Mammary epithelial cell (primary cell): Measurements from ENCODE around the gene ATP8A1.

Experiments used
- EZH2 ChIP-seq: IDR thresholded peaks from 2 replicates; pipeline ENCODE4 v1.6.1; 2012; ENCODE audit warnings: low read length, inconsistent platforms, borderline replicate concordance
- TF ChIP-seq, protein P1 (sequence below), 2 donors: IDR thresholded peaks in 1 of 2; conservative IDR thresholded peaks in 1 of 2; 2 replicates each; pipeline ENCODE4 v1.5.1; 2011 to 2012; ENCODE audit warnings: inconsistent platforms in 2 of 2, low read length in 2 of 2, mild to moderate bottlenecking in 2 of 2, control low read depth in 1 of 2, low read depth in 1 of 2; ENCODE audit not compliant: insufficient read depth in 1 of 2; ENCODE audit errors: extremely low read depth in 1 of 2

GRCh38 chr4:42364266-42365053 lies 292.4 kb downstream of the ATP8A1 start:
- TF ChIP-seq, protein P1, sequence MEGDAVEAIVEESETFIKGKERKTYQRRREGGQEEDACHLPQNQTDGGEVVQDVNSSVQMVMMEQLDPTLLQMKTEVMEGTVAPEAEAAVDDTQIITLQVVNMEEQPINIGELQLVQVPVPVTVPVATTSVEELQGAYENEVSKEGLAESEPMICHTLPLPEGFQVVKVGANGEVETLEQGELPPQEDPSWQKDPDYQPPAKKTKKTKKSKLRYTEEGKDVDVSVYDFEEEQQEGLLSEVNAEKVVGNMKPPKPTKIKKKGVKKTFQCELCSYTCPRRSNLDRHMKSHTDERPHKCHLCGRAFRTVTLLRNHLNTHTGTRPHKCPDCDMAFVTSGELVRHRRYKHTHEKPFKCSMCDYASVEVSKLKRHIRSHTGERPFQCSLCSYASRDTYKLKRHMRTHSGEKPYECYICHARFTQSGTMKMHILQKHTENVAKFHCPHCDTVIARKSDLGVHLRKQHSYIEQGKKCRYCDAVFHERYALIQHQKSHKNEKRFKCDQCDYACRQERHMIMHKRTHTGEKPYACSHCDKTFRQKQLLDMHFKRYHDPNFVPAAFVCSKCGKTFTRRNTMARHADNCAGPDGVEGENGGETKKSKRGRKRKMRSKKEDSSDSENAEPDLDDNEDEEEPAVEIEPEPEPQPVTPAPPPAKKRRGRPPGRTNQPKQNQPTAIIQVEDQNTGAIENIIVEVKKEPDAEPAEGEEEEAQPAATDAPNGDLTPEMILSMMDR (conservative IDR thresholded peaks at IDR 0.05 in 1 of 2, IDR thresholded peaks at IDR 0.05 in 1 of 2; ENCODE audit: extremely low read depth in 1 of 2, insufficient read depth in 1 of 2, low read depth in 1 of 2, low read length in 2 of 2): no peak
- no peak for TF ChIP-seq EZH2
